Loucy (cell line): Measurements from ENCODE around the gene KCNQ5.

Experiments used
- H2AFZ ChIP-seq: fragments of 200-600 bp; sonication (generic); 2 replicates; pipeline ENCODE4 v1.6.0; 2016; ENCODE audit warnings: antibody characterized with exemption, mild to moderate bottlenecking, low read length, moderate library complexity
- H3F3A ChIP-seq: fragments of 200-600 bp; 2 replicates; pipeline ENCODE4 v1.6.0; 2016; ENCODE audit warnings: antibody characterized with exemption, low read depth, mild to moderate bottlenecking
- H3K27me3 ChIP-seq: fragments of 200-600 bp; sonication (generic); 2 replicates; pipeline ENCODE4 v1.6.1; 2014; ENCODE audit warnings: low read length, mild to moderate bottlenecking; ENCODE audit not compliant: insufficient read depth, poor library complexity, severe bottlenecking
- H3K36me3 ChIP-seq: fragments of 200-600 bp; sonication (generic); 2 replicates; pipeline ENCODE4 v1.6.1; 2016; ENCODE audit warnings: low read length; ENCODE audit not compliant: insufficient read depth
- H3K4me1 ChIP-seq: fragments of 200-600 bp; sonication (generic); 2 replicates; pipeline ENCODE4 v1.5.1; 2014; ENCODE audit warnings: low read length, mild to moderate bottlenecking; ENCODE audit not compliant: insufficient read depth, poor library complexity, severe bottlenecking
- H3K4me2 ChIP-seq: fragments of 200-600 bp; sonication (generic); 2 replicates; pipeline ENCODE4 v1.6.0; 2014; ENCODE audit warnings: antibody characterized with exemption, low read length, low read depth, mild to moderate bottlenecking; ENCODE audit not compliant: poor library complexity, severe bottlenecking
- H3K4me3 ChIP-seq: fragments of 200-600 bp; sonication (generic); 2 replicates; pipeline ENCODE4 v1.5.1; 2014; ENCODE audit warnings: low read length, mild to moderate bottlenecking, mixed read lengths; ENCODE audit not compliant: poor library complexity, severe bottlenecking
- H3K79me2 ChIP-seq: fragments of 200-600 bp; sonication (generic); 2 replicates; pipeline ENCODE4 v1.6.1; 2014; ENCODE audit warnings: low read length; ENCODE audit not compliant: insufficient read depth
- H3K9ac ChIP-seq: fragments of 200-600 bp; sonication (generic); 2 replicates; pipeline ENCODE4 v1.6.0; 2014; ENCODE audit warnings: mild to moderate bottlenecking, low read depth, low read length, moderate library complexity; ENCODE audit not compliant: poor library complexity, severe bottlenecking
- H3K9me2 ChIP-seq: fragments of 200-600 bp; sonication (generic); replicated peaks from 2 replicates; pipeline ENCODE4 v1.6.1; 2016; ENCODE audit warnings: low read depth, low read length, mixed read lengths
- H3K9me3 ChIP-seq: fragments of 200-600 bp; sonication (generic); 2 replicates; pipeline ENCODE4 v1.6.1; 2014; ENCODE audit warnings: mild to moderate bottlenecking, antibody characterized with exemption, low read length, low read depth; ENCODE audit not compliant: insufficient read depth
- H4K20me1 ChIP-seq: fragments of 200-600 bp; sonication (generic); 2 replicates; pipeline ENCODE4 v1.6.0; 2014; ENCODE audit warnings: antibody characterized with exemption, low read length, mild to moderate bottlenecking; ENCODE audit not compliant: insufficient read depth, poor library complexity, severe bottlenecking
- EZH2phosphoT487 ChIP-seq: fragments of 200-600 bp; IDR thresholded peaks from 2 replicates; pipeline ENCODE4 v1.6.1; 2018; ENCODE audit warnings: antibody characterized with exemption, mild to moderate bottlenecking, moderate library complexity, borderline replicate concordance
- TF ChIP-seq, protein P1 (sequence below): fragments of 200-600 bp; sonication (generic); conservative IDR thresholded peaks from 2 replicates; pipeline ENCODE4 v1.5.1; 2014; ENCODE audit warnings: mild to moderate bottlenecking, antibody characterized with exemption, low read length

The KCNQ5 gene

DNA sequence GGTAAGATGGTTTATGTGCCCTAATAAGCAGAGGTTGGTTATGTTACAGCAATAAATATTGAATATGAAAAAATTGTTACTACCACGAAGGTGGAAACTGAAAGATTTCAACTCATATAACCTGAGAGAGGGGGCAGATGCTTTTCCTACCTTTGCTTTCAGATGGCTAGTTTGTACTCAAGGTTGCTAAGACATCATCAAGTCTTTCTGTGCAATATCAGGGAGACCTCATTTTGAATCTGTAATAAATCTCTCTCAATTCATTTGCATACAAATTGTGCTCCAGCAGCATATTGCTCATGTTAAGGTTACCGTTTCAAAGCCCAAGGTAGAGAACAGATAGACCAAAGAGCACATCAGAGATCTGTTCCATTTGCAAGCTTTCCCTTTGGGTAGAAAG lies 383.0 kb downstream of the KCNQ5 start:
- Histone ChIP-seq H3K9me3 (no peaks in the 10 kb centered on the region), H3K27me3 (no peaks in the 10 kb centered on the region), H4K20me1 (no peaks in the 10 kb centered on the region), H3K4me2 (no peak overlapping the region), H3K79me2 (no peaks in the 10 kb centered on the region), H3F3A (no peaks in the 10 kb centered on the region), H3K9me2 (no peaks in the 10 kb centered on the region), H3K4me3 (no peak overlapping the region), H3K4me1 (no peaks in the 10 kb centered on the region), H3K9ac (no peak overlapping the region), H2AFZ (no peak overlapping the region), H3K36me3 (no peaks in the 10 kb centered on the region)
- TF ChIP-seq, protein P1, sequence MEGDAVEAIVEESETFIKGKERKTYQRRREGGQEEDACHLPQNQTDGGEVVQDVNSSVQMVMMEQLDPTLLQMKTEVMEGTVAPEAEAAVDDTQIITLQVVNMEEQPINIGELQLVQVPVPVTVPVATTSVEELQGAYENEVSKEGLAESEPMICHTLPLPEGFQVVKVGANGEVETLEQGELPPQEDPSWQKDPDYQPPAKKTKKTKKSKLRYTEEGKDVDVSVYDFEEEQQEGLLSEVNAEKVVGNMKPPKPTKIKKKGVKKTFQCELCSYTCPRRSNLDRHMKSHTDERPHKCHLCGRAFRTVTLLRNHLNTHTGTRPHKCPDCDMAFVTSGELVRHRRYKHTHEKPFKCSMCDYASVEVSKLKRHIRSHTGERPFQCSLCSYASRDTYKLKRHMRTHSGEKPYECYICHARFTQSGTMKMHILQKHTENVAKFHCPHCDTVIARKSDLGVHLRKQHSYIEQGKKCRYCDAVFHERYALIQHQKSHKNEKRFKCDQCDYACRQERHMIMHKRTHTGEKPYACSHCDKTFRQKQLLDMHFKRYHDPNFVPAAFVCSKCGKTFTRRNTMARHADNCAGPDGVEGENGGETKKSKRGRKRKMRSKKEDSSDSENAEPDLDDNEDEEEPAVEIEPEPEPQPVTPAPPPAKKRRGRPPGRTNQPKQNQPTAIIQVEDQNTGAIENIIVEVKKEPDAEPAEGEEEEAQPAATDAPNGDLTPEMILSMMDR: no peak
- TF ChIP-seq EZH2phosphoT487: no peak

DNA sequence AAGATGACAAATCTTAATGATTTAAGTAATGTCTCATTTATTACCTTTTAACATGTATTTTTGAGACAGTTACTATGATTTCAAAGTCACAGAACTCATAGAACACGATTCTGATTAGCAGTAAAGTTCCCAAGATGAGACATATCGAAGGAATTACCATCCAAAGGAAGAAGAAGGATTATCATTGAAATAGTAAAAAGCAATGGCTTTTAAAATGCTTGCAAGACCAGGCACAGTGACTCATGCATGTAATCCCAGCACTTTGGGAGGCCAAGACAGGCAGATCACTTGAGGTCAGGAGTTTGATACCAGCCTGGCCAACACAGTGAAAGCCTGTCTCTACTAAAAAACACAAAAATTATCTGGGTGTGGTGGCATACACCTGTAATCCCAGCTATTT lies 384.3 kb downstream of the KCNQ5 start:
- H3F3A ChIP-seq: no peaks in the 10 kb centered on the region
- H3K4me3 ChIP-seq: no peak overlapping the region
- H3K9me3 ChIP-seq: no peaks in the 10 kb centered on the region
- H3K36me3 ChIP-seq: no peaks in the 10 kb centered on the region
- no peak overlapping the region for H2AFZ ChIP-seq
- no peaks in the 10 kb centered on the region for H4K20me1 ChIP-seq
- TF ChIP-seq EZH2phosphoT487: no peak
- TF ChIP-seq, protein P1: no peak
- no peak overlapping the region for H3K9ac ChIP-seq
- no peaks in the 10 kb centered on the region for H3K27me3 ChIP-seq
- H3K9me2 ChIP-seq: no peaks in the 10 kb centered on the region
- no peaks in the 10 kb centered on the region for H3K79me2 ChIP-seq
- no peaks in the 10 kb centered on the region for H3K4me1 ChIP-seq
- no peak overlapping the region for H3K4me2 ChIP-seq

DNA sequence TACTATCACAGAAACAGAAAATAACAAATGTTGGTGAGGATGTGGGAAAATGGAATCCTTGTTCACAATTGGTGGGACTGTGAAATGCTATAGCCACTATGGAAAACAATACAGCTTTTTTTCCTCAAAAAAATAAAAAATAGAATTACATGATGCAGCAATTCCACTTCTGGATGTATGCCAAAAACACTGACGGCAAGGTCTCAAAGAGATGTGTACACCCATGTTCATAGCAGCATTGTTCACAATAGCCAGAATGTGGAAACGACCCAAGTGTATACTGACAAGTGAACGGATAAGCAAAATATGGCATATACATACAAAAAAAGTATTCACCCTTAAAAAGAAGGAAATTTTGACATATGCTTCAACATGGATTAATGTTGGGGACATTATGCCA lies 390.1 kb downstream of the KCNQ5 start:
- no peaks in the 10 kb centered on the region for H3K36me3 ChIP-seq

More for the DNA sequence above, 390.1 kb downstream of the KCNQ5 start:
- Histone ChIP-seq H2AFZ (no peak overlapping the region), H4K20me1 (no peaks in the 10 kb centered on the region), H3K9me2 (no peaks in the 10 kb centered on the region), H3K9ac (no peak overlapping the region), H3K4me2 (no peak overlapping the region), H3F3A (no peaks in the 10 kb centered on the region), H3K4me1 (no peaks in the 10 kb centered on the region), H3K27me3 (no peaks in the 10 kb centered on the region), H3K79me2 (no peaks in the 10 kb centered on the region), H3K9me3 (no peaks in the 10 kb centered on the region), H3K4me3 (no peak overlapping the region)
- TF ChIP-seq EZH2phosphoT487: no peak
- TF ChIP-seq, protein P1: no peak
